Ishikawa (cell line): Measurements from ENCODE around the gene GRB10.

Source experiments
- CEBPB ChIP-seq: IDR thresholded peaks from 2 replicates; pipeline ENCODE4 v1.6.1; 2012
- EP300 ChIP-seq: IDR thresholded peaks from 2 replicates; pipeline ENCODE4 v1.6.1; 2012; ENCODE audit warnings: borderline replicate concordance
- FOXM1 ChIP-seq: IDR thresholded peaks from 2 replicates; pipeline ENCODE4 v1.6.1; 2012; ENCODE audit warnings: low read depth, borderline replicate concordance
- MAX ChIP-seq: IDR thresholded peaks from 2 replicates; pipeline ENCODE4 v1.6.1; 2012
- TAF1 ChIP-seq: IDR thresholded peaks from 2 replicates; pipeline ENCODE4 v1.6.1; 2012; ENCODE audit warnings: low read depth, mild to moderate bottlenecking
- TCF12 ChIP-seq: IDR thresholded peaks from 2 replicates; pipeline ENCODE4 v1.6.1; 2012; ENCODE audit warnings: low read depth
- YY1 ChIP-seq: IDR thresholded peaks from 2 replicates; pipeline ENCODE4 v1.6.1; 2012; ENCODE audit warnings: low read depth
- ZBTB7A ChIP-seq: IDR thresholded peaks from 2 replicates; pipeline ENCODE4 v1.6.1; 2012; ENCODE audit warnings: low read depth
- TF ChIP-seq, protein P1 (sequence below): IDR thresholded peaks from 2 replicates; pipeline ENCODE4 v1.6.1; 2012; ENCODE audit warnings: low read depth, mild to moderate bottlenecking

DNA sequence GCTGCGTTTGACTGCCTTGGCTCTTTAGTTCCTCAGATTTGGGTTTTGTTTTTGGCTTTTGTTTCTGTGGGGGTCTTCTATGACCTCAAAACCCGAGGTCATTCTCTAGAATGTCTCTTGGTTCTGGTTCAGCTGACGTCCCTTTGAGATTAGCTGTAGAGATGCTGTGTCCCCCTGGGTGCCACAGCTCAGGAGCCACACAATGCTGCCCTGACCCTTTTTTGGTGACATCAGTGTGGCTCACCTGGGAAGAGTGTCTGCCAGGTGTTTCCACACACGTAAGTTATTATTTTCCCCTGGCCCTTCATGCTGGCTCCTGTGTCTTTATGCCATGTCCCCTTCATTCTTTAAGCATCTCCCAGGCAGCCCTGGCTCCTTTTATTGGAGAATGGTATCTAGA is 127.7 kb downstream of the GRB10 start:
- no peak for TF ChIP-seq FOXM1
- TF ChIP-seq YY1 = no peak
- no peak for TF ChIP-seq TAF1
- no peak for TF ChIP-seq MAX
- no peak for TF ChIP-seq TCF12
- TF ChIP-seq, protein P1, sequence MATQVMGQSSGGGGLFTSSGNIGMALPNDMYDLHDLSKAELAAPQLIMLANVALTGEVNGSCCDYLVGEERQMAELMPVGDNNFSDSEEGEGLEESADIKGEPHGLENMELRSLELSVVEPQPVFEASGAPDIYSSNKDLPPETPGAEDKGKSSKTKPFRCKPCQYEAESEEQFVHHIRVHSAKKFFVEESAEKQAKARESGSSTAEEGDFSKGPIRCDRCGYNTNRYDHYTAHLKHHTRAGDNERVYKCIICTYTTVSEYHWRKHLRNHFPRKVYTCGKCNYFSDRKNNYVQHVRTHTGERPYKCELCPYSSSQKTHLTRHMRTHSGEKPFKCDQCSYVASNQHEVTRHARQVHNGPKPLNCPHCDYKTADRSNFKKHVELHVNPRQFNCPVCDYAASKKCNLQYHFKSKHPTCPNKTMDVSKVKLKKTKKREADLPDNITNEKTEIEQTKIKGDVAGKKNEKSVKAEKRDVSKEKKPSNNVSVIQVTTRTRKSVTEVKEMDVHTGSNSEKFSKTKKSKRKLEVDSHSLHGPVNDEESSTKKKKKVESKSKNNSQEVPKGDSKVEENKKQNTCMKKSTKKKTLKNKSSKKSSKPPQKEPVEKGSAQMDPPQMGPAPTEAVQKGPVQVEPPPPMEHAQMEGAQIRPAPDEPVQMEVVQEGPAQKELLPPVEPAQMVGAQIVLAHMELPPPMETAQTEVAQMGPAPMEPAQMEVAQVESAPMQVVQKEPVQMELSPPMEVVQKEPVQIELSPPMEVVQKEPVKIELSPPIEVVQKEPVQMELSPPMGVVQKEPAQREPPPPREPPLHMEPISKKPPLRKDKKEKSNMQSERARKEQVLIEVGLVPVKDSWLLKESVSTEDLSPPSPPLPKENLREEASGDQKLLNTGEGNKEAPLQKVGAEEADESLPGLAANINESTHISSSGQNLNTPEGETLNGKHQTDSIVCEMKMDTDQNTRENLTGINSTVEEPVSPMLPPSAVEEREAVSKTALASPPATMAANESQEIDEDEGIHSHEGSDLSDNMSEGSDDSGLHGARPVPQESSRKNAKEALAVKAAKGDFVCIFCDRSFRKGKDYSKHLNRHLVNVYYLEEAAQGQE = no peak
- no peak for TF ChIP-seq EP300
- no peak for TF ChIP-seq CEBPB
- TF ChIP-seq ZBTB7A = no peak
